DND-41 (cell line): Measurements from ENCODE around the gene NRG3.

Experiments used
- CTCF ChIP-seq: IDR thresholded peaks from 2 replicates; pipeline ENCODE4 v1.5.1; 2012; ENCODE audit warnings: borderline replicate concordance, low read length, moderate library complexity, mild to moderate bottlenecking; ENCODE audit not compliant: poor library complexity, severe bottlenecking; ENCODE audit errors: extremely low read depth
- EZH2 ChIP-seq: IDR thresholded peaks from 3 replicates; pipeline ENCODE4 v1.6.1; 2012; ENCODE audit warnings: borderline replicate concordance, low read depth, mild to moderate bottlenecking, moderate library complexity, low read length, inconsistent platforms; ENCODE audit not compliant: severe bottlenecking

GRCh38 chr10:82737549-82737948 lies 862.6 kb downstream of the NRG3 start:
- no peak for TF ChIP-seq CTCF
- no peak for TF ChIP-seq EZH2
